GM18520 (cell line): ENCODE results near the gene EPHA8.

Experiments used
- ATAC-seq: cut with Tn5 transposase; IDR thresholded peaks from one replicate; pipeline ENCODE4 v1.9.1; 2021; ENCODE audit not compliant: unreplicated experiment

The EPHA8 gene

DNA sequence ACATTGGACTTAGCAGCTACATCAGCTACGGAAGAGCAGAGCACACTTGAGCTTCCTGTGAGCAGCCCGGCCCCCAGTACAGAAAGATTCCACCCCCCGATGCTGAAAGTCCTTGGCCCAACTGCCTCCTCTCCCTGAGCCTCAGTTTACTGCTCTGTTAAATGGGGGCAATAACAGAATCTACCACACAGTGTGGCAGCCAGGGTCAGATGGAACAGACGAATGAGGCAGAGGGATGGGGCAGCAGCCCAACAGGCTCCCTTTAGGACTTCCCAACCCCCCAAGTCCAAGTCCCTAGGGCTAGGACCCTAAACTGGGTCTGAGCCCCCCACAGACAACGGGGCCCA, 50.3 kb downstream of the EPHA8 start:
- no peak for ATAC-seq

DNA sequence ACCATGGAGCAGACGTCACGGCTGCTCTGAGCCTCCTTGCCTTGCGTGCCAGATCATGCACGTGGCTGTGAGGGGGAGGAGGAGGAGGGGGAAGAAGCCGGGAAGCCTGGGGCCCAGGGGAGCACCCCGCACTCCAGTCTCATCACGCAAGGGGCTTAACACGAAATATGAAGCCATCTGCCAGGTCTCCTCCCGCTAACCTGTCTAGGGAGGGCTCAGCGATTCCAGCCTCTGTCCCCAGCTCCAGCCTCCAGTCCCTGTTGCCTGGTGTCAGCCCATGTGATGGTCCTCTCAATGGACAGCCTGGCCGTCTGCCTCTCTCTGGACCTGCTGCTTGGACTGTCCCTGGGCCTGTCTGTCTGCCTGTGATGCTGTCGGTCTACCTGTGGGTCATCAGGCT, 50.7 kb downstream of the EPHA8 start:
- ATAC-seq, result no peak

GRCh38 chr1:22615886-22616285, 52.6 kb downstream of the EPHA8 start:
- ATAC-seq, result no peak

DNA sequence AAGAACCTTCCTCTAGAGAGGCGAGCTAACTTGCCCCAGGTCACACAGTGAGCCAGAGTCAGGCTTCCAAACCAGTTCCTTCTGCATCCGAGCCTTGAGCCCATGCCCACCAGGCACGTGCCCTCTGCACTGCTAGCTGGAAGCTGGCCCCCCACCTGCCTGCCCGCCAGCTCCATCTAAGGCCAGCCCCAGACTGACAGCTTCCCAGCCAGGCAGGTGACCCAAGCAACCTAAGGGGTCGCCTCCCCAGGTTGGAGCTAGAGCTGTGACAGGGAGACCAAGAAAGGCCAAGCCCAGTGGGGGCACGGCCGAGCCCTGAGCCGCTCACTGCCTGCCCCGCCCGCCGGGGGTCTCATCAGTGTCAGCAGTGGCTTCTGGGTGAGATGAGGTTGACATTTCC, 53.3 kb downstream of the EPHA8 start:
- no peak for ATAC-seq

DNA sequence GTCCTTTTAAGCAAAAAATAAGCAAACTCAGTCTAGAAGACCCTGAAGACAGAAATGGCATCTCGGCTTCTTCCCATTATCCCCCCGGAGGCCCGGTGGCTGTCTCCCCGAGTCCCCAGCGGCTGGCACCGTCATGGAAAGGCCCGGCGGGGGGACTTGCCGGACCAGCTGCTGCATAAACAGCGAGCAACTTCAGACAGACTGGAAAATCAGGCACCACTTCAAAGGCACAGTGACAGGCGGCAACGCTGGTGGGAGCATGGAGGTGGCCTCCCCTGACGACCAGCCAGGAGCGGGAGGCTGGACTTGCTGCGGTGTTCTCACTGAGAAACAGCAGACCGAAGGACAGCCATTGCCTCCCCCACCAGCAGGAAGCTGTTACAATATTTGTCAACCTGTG, 54.8 kb downstream of the EPHA8 start:
- no peak for ATAC-seq

DNA sequence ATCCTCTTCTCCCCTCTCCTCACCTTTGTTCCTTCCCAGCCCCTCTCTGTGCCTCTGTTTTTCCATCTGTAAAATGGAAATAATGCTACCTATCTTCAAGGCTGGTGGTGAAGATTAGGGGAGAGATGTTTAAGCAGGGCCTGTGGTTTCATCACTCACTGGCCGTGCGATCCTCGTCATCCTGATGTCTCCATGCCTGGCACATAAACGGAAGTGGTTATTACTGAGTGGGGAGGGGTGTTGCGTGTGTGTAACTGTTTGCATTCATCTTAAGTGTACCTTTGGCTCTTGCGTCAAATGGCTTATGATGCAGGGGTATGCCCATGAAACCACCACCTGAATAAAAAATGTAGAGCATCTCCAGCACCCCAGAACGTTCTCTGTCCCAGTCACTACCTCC, 56.0 kb downstream of the EPHA8 start:
- ATAC-seq, result no peak

DNA sequence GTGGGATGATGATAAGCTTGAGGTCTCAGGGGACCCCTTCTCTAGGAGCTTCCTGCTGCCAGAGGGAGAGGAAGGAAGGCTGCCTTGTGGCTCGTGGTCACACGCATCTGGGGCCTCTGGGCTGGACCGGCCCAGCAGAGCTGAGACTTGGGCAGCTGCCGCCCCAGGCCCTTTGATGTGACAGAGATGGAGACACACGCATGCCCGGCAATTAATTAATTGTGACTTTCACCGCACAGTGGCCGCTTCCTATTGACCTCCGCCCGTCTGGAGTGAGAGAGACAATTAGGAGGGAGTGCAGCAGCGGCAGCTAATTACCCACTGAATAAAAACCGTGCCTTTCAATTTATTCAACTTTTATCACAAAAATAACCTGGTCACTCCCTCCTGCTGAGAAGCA, 56.5 kb downstream of the EPHA8 start:
- no peak for ATAC-seq

DNA sequence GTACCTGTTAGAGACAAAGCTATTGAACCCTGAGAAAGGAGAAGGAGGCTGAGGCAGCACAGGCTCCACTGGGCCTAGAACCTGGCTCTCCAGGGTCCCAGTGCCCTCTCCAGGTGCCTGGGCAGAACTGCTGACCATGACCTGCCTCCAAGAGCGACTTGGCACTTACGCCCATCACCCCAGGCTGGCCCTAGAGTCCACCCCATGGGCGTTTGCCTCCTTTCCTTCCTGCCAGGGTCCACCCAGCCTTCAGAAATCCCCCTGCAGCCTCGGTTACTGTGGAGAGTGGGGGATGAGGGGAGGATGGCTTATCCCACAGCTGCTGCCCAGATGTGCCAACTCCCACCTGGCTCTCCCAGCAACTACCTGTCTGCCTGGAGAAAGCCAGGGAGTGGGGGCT, 58.5 kb downstream of the EPHA8 start:
- no peak for ATAC-seq

- no peak for ATAC-seq
These were observed 62.1 kb downstream of the EPHA8 start for GRCh38 chr1:22625262-22625925.

DNA sequence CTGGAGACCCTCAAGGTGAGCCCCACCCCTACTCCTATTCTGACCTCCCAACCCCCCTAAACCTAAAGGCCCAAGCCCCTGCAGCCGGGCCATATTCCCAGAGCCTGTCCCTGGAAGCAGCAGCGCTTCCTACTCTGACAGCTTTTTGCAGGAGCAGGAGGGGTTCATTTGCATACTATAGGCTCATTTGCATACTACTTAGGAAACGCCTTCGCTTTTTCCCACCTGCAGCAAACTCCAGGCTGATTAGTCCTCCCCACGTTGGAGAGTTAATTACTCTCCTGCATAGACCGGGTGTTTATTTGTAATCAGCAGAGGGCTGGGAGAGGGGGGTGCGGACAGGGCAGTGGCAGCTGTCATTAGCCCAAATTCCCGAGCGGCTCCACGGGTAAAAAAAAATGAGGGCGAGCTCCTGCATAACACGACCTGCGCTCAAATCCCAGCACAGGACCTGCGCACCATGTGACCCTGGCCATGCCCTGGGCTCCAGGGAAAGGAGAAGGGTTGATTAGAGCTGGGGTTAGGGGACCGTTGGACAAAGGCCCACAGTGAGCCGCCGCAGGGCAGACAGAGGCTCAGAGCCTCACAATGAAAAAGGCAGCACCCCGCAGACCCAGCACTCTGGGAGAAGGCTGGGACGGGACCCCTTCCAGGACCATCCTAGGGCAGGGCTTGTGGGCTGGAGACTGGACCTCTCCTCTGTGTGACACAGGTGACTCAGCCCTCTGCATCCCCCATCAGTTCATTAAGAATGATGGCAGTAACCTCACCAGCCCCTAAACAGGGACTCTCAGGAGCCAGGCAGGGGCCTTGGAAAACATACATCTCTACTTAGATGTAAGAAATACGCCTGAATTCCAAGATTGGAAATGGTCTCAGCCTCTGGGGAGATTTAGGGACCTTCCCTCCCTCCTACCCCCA, 63.2 kb downstream of the EPHA8 start:
- ATAC-seq, result no peak

- ATAC-seq, result no peak
These were observed 64.0 kb downstream of the EPHA8 start for GRCh38 chr1:22627331-22627730.

- no peak for ATAC-seq
These were observed 65.6 kb downstream of the EPHA8 start for GRCh38 chr1:22628698-22629444.

DNA sequence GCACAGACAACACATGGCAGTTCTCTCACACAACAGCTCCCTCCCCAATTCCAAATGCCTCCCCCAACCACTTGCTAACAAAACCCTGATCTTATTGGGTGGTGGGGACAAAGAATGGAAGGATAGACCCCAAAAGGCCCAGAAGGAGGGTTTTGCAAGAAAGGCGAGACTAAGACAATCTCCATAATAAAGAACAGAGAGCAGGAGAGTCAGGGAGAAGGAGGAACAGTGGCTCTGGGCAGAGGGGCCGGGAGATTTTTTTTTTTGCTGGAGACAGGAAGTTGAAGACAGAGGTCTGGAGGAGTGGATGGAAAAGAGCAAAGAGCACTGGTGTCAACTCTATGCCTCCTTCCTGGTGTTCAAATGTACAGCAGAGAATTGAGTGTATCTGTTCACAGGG, 66.6 kb downstream of the EPHA8 start:
- no peak for ATAC-seq

- no peak for ATAC-seq
These were observed 70.6 kb downstream of the EPHA8 start for GRCh38 chr1:22633697-22634463.

DNA sequence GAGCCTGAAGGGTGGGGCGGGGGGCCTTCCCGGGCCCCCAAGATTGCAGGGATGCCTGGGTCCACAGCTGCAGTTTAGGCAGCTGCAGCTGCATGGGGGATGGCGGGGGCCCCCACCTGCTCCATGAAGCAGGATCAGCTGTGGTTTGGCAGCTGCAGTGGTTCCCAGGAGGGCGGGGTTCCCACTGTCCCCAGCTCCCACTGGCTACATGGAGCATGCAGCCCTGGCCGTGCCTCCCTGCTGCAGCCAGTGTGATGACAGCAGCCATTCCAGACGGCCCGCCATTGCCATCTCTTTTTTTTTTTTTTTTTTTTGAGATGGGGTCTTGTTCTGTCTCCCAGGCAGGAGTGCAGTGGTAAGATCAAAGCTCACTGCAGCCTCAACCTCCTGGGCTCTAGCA, 72.1 kb downstream of the EPHA8 start:
- no peak for ATAC-seq

DNA sequence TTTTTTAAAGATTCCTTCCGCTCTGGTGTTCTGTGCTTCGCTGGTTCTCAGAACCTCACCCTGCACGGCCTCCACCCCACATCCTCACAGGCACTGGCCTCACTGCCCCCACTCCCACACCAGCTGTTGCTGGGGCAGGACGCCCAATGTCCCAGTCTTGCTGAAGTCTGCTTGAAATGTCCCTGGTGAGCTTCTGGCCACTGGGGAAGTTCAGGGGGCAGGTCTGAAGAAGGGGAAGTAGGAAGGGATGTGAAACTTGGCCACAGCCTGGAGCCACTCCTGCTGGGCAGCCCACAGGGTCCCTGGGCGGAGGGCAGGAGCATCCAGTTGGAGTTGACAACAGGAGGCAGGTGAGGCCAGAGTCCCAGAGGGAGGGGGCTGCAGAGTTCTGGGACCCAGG, 73.1 kb downstream of the EPHA8 start, which contains the start of gene C1QA:
Gene C1QA, plus strand, starts transcription at position 276 of the 400 bp plus-strand sequence. CDS start 989 bp downstream, outside the sequence.
- ATAC-seq, result no peak

DNA sequence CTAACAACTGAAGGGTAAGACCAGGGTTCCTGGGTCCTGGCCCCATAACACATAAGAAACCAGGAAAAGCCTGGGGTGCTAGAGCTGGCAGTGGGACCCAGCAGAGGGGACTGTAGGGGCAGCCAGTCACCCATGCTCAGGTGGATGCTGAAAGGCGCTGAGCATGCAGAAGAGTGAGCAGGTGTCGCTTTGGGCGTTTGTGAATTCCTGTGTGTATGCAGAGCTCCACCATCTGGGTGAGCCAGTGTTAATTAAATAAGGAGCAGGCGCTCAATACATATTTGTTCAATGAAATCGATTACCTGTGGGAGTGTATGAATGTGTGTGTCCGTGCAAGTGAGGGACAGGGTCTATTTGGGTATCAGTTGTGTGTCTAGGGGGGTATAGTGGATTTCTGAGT, 73.6 kb downstream of the EPHA8 start:
- ATAC-seq, result no peak

GRCh38 chr1:22637907-22638445, 74.7 kb downstream of the EPHA8 start:
- no peak for ATAC-seq

GRCh38 chr1:22638476-22639234, 75.4 kb downstream of the EPHA8 start:
- ATAC-seq, result no peak

- no peak for ATAC-seq
These were observed 76.0 kb downstream of the EPHA8 start for GRCh38 chr1:22639286-22639685.
